T-helper 2 cell treated with Interferon-gamma antibody and Interleukin-4, amounts not matched to agents 5 μg/mL and 100 μg/mL, for 36 hours (primary cell): Measurements from ENCODE around the gene PHYKPL.

Source experiments
- DNase-seq: peaks from one replicate; pipeline ENCODE4 v3.0.0; 2021; ENCODE audit warnings: low spot score
- H3K27ac Mint-ChIP-seq: one replicate; pipeline ENCODE4 v1.8.0; 2021; ENCODE audit warnings: mild to moderate bottlenecking, mixed read lengths
- H3K27me3 Mint-ChIP-seq: one replicate; pipeline ENCODE4 v1.8.0; 2021; ENCODE audit warnings: low read depth, mixed read lengths
- H3K36me3 Mint-ChIP-seq: one replicate; pipeline ENCODE4 v1.8.0; 2021; ENCODE audit warnings: low read depth, mixed read lengths
- H3K4me1 Mint-ChIP-seq: one replicate; pipeline ENCODE4 v1.8.0; 2021; ENCODE audit warnings: low read depth, mixed read lengths
- H3K4me3 Mint-ChIP-seq: one replicate; pipeline ENCODE4 v1.8.0; 2022; ENCODE audit warnings: mild to moderate bottlenecking, moderate library complexity, mixed read lengths
- H3K9me3 Mint-ChIP-seq: one replicate; pipeline ENCODE4 v1.8.0; 2021; ENCODE audit warnings: mixed read lengths

Gene PHYKPL

GRCh38 chr5:178232124-178232919 lies at the start of gene PHYKPL:
Gene PHYKPL, minus strand, starts transcription at chr5:178232802. Its CDS starts 252 bp downstream, at chr5:178232550.
- Mint-ChIP-seq H3K36me3 (peaks cover 42% of the 10 kb centered on the region), H3K27ac (peak within 1 kb of the TSS; percentile 84), H3K4me3 (peak within 1 kb of the TSS; percentile 89), H3K4me1 (peaks cover 27% of the 10 kb centered on the region), H3K9me3 (no peaks in the 10 kb centered on the region), H3K27me3 (no peaks in the 10 kb centered on the region)
- peak; percentile 71 for DNase-seq

DNA sequence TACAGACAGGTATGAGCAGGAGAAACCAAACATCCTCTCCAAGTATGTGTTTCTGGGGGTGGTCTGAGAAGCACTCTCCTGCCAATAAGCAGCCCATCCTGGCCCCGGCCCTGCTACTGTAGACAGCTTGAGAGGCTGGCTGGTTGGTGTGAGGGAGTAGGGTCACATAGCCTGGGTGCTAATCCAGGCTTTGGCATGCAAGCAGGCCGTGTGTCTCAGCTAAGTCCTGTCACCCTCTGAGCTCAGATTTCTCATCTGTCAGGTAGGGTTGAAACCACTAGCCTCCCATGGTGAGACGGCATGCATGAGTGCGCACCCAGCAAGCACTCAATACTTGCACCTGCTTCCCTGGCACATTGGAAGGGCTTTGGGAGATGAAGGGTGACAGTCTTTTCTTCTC lies 49.8 kb upstream of the PHYKPL start:
- DNase-seq = no peak
- no peaks in the 10 kb centered on the region for H3K27me3 Mint-ChIP-seq
- H3K4me1 Mint-ChIP-seq = no peaks in the 10 kb centered on the region
- H3K9me3 Mint-ChIP-seq = peaks cover 13% of the 10 kb centered on the region
- no peak overlapping the region for H3K4me3 Mint-ChIP-seq
- H3K36me3 Mint-ChIP-seq = no peaks in the 10 kb centered on the region
- no peak overlapping the region for H3K27ac Mint-ChIP-seq

DNA sequence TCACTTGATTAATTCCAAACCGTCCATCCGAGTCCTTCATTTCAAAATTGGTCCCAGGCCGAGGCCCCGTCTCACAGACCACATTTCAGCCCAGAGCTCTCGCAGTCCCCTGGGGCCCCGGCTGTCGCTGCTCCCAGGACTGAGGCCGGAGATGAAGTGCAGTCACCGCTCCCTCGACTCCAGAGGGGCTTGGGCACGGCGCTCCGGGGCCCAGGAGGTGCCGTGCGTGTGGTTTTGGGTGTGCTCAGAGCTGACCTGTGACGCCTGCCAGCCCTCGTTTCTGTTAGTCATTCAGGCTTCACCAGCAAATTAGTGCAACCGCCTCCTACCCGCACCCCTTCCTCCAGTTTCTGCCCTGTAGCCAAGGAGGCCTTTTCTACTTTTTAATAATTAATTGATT lies 48.7 kb upstream of the PHYKPL start:
- Mint-ChIP-seq H3K4me3 (no peak overlapping the region), H3K27ac (no peak overlapping the region), H3K9me3 (peaks cover 13% of the 10 kb centered on the region)

GRCh38 chr5:178280631-178281030 lies 48.0 kb upstream of the PHYKPL start:
- Mint-ChIP-seq H3K27me3 (no peaks in the 10 kb centered on the region), H3K27ac (no peak overlapping the region), H3K9me3 (peaks cover 13% of the 10 kb centered on the region), H3K4me1 (no peaks in the 10 kb centered on the region), H3K4me3 (no peak overlapping the region), H3K36me3 (no peaks in the 10 kb centered on the region)
- DNase-seq = no peak

More for the DNA sequence above, 48.7 kb upstream of the PHYKPL start:
- no peak for DNase-seq
- H3K27me3 Mint-ChIP-seq = no peaks in the 10 kb centered on the region
- H3K4me1 Mint-ChIP-seq = no peaks in the 10 kb centered on the region
- H3K36me3 Mint-ChIP-seq = no peaks in the 10 kb centered on the region

DNA sequence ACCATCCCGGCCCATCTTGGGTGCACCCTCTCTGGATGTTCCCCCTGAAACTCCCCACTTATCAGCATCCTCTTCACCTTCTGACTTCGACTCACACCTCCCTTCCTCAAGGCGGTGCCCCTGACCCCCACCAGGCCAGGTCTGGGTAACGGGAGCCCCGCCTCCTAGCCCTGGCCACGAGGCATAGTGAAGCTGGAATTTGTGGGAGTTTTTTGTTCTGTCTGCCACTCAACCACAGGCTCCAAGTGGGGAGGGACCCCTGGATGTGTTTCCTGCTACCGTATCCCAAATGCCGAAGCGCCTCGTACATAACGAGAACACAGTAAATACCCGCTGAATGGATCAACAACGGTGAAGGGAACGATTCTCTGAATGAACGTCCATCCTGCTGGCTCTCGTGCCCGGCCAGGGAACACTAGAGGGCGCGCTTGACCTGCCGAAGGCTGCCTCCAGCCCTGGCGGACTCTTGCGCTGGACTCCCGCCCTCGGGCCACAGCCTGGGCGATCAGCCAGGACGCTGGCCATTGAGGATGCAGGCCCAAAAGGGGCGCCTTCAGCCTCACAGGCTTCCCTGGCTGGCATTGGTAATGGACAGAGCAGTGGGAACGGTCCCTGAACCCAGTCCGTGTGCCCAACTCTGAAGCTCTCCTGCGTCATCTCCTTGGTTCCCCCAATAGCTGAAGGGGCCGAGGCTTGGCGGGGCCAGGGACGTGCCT lies 47.3 kb upstream of the PHYKPL start:
- no peak overlapping the region for H3K27ac Mint-ChIP-seq

DNA sequence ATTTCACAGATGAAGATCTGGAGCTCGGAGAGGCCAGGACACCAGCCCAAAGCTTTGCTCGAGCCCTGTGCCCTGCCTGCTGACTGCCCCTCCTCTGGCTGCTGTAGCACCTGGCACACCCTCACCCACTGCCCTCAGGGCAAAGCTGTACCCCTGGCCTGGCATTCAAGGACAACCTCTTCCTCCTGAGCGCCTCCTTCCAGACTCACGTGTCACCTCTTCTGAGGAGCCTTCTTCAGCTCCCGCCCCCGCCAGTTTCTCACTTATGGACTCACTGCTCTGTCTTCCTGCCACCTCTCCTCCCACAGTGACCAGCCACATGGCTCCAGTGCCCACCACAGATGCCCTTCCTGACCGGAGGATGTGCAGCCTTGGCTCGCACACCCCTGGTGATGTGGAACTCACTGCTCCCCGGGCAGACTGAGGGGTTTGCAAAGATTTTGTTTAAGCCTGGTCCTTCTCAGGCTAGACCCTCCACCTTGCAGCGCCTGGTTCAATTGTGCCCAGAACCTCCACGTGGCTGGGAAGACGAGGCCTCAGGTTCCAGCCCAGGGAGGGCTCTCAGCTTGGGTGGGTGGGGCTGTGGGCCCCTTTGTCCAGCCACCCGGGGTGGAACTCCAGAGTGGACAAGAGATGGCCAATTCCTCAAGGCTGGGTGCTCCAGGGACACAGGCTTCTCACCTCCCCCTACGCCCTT lies 46.6 kb upstream of the PHYKPL start:
- DNase-seq = no peak
- H3K4me1 Mint-ChIP-seq = no peaks in the 10 kb centered on the region
- H3K36me3 Mint-ChIP-seq = no peaks in the 10 kb centered on the region
- H3K4me3 Mint-ChIP-seq = no peak overlapping the region
- no peak overlapping the region for H3K27ac Mint-ChIP-seq
- peaks cover 11% of the 10 kb centered on the region for H3K9me3 Mint-ChIP-seq
- no peaks in the 10 kb centered on the region for H3K27me3 Mint-ChIP-seq

More for the DNA sequence above, 47.3 kb upstream of the PHYKPL start:
- H3K4me3 Mint-ChIP-seq = no peak overlapping the region
- DNase-seq = peak; percentile 50
- H3K9me3 Mint-ChIP-seq = peaks cover 13% of the 10 kb centered on the region
- no peaks in the 10 kb centered on the region for H3K4me1 Mint-ChIP-seq
- H3K36me3 Mint-ChIP-seq = no peaks in the 10 kb centered on the region
- H3K27me3 Mint-ChIP-seq = no peaks in the 10 kb centered on the region

DNA sequence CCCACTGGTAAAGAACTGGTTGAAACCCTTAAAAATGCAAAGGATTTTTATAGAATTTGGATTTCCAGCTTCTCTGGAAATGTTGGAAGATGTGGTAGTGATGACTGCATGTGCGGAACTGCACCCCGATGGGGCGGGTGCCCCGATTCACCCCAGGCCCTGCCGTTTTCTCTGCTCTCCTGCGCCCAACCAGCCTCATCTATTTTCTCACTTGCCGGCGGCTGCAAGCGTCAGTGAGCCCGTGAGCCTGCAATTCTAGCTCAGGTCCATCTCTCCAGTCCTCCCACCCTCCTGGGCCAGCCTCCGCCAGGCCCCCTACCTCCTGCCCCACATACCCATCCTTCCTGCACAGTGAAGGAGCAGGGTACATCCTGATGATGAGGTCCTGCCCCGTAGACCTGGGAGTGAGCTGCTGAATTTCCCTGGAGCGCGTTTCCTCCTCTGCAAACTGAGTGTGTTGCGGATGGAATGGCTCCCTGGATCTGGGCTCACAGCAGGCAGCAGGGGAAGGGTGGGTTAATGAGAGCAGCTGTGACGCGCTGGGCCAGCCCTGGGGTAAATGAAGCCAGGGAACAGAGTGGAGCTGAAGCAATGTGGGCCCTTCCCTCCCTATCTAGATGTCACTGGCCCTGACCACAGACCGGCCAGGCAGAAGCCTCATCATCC lies 45.9 kb upstream of the PHYKPL start:
- DNase-seq = no peak
- H3K4me1 Mint-ChIP-seq = no peaks in the 10 kb centered on the region
- H3K36me3 Mint-ChIP-seq = no peaks in the 10 kb centered on the region
- no peak overlapping the region for H3K4me3 Mint-ChIP-seq
- H3K27me3 Mint-ChIP-seq = no peaks in the 10 kb centered on the region
- no peak overlapping the region for H3K27ac Mint-ChIP-seq
- H3K9me3 Mint-ChIP-seq = peaks cover 4% of the 10 kb centered on the region

DNA sequence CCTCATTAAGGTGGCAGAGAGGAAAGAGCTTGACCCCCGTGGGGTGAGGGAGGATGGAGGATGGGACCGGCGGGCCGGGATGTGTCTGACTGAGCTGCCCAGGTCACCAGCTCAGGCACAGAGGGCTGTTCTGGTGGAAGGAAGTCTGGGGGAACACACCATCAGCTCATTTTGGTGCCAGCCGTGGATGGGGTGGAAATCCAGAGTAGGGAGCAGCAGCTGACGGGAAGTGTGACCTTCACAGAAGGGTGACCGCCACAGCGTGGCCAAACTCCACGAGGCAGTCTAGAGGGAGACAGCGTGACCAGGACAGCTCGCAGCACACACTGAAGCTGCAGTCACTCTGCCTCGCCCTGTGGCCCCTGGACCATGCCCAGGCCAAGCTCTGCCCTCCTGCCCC lies 45.3 kb upstream of the PHYKPL start:
- H3K4me1 Mint-ChIP-seq = no peaks in the 10 kb centered on the region

DNA sequence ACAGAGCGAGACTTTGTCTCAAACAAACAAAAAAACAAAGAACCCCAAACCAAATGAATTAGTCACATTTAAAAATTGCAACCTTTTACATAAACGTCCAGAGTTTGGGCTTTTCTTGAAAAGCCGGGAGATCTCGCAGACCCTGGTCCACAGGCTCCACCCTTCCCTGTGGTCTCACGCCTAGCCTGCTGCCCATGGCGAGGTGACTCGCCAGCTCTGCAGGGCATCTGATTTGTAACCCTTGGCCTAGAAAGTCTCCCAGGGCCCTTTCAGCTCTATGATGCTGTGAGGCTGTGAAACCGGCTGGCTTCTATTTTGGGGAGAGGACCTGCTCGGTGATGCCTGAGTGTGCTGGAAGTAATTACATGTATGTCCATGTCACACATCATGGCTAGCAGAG lies 44.7 kb upstream of the PHYKPL start:
- Mint-ChIP-seq H3K9me3 (no peaks in the 10 kb centered on the region), H3K27ac (no peak overlapping the region), H3K36me3 (no peaks in the 10 kb centered on the region), H3K27me3 (no peaks in the 10 kb centered on the region), H3K4me3 (no peak overlapping the region), H3K4me1 (no peaks in the 10 kb centered on the region)
- DNase-seq = no peak

More for the DNA sequence above, 45.3 kb upstream of the PHYKPL start:
- no peaks in the 10 kb centered on the region for H3K9me3 Mint-ChIP-seq
- no peaks in the 10 kb centered on the region for H3K27me3 Mint-ChIP-seq
- no peak for DNase-seq
- no peak overlapping the region for H3K4me3 Mint-ChIP-seq
- H3K36me3 Mint-ChIP-seq = no peaks in the 10 kb centered on the region
- no peak overlapping the region for H3K27ac Mint-ChIP-seq

DNA sequence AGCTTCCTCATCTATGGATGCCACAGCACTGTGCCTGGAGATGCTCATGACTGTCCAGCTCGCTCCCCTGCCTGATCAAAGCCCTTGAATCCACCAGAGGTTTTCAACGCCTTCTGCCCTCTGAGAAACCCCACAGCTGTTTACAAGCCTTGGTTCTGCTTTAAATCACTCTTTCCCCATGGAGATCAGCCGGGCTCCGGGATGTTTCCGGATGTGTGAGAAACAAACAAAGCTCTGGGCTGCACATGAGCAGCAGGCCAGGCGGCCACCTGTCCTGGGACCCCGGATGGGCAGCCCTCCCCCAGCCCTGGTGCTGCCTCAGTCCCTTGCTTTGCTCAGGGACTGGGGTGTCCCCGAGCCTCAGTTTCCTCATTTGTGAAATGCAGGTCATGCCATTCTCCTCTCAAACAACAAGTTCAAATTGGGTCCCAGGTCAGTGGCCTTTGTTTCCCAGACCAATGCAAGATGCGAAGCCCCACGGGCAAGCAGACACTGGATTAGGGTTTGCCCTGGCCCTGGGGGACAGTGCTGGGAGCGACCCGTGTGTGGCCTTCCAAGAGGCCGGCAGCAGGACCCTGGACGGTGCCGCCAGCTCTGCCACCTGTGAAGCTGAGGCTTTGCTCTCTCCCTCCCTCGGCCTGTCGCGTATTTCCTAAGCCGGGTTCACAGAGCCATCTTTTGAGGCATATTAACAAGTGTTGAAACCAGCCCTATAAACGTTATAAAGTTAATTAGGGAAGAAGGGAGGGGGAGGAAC lies 42.4 kb upstream of the PHYKPL start:
- Mint-ChIP-seq H3K4me3 (no peak overlapping the region), H3K9me3 (no peaks in the 10 kb centered on the region), H3K4me1 (no peaks in the 10 kb centered on the region), H3K36me3 (no peaks in the 10 kb centered on the region), H3K27me3 (no peaks in the 10 kb centered on the region), H3K27ac (no peak overlapping the region)
- DNase-seq = no peak

DNA sequence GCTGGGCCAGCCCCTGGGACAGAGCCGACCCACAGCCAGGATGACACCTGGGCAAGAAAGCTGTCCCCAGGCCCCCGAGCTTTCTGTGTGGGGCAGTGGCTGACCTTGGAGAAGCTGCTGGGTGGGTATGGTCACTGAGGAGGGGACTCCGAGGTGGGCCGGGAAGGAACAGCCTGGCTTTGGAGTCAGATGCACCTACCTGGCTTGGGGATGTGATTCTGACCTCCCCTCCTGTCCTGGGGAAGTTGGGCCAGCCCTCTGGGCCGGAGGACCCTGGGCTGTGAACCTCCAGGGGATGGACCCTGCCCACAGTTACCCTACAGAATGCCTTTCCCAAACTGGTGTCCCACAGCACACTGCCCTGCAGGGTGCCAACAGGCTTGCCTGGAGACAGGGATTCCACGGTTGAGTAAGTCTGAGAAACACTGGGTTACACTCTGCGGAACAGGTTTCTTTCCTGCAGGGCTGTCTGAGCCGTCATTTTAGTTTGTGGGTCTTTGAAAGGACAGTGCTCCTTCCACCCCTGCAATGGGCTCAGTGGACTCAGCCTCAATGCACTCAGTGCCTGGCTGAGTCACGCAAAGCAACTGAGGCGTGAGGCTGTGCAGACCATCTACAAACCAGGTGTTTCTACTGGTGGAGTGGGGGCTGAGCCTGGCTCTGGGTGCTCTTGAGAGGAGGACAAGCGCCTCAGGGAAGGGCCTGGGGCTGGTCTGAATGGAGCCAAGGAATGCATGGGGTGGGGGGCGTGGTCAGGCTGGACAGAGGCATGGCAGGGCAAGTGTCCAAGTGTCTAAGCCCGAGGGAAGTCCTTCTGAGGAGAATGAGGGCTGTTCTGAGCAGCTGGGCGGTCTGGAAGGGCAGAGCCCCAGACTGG lies 41.3 kb upstream of the PHYKPL start:
- no peaks in the 10 kb centered on the region for H3K27me3 Mint-ChIP-seq
- H3K4me1 Mint-ChIP-seq = no peaks in the 10 kb centered on the region
- DNase-seq = no peak
- H3K9me3 Mint-ChIP-seq = no peaks in the 10 kb centered on the region
- H3K27ac Mint-ChIP-seq = no peak overlapping the region
- H3K4me3 Mint-ChIP-seq = no peak overlapping the region
- no peaks in the 10 kb centered on the region for H3K36me3 Mint-ChIP-seq

GRCh38 chr5:178273041-178273440 lies 40.4 kb upstream of the PHYKPL start:
- Mint-ChIP-seq H3K27me3 (no peaks in the 10 kb centered on the region), H3K36me3 (no peaks in the 10 kb centered on the region), H3K27ac (no peak overlapping the region)

More at GRCh38 chr5:178273041-178273440, 40.4 kb upstream of the PHYKPL start:
- Mint-ChIP-seq H3K4me1 (no peaks in the 10 kb centered on the region), H3K9me3 (no peaks in the 10 kb centered on the region), H3K4me3 (no peak overlapping the region)
- DNase-seq = no peak
